Stomach (tissue), 4 donors: ENCODE data around the gene MYF5.

Experiments used
- CTCF ChIP-seq, 7 experiments: fragments of 450-650 bp in 4 of 7; fragments of 200-600 bp in 3 of 7; sonication (generic) in 3 of 7; IDR thresholded peaks; one replicate each; pipeline ENCODE4 v1.5.1; 2016 to 2019; ENCODE audit warnings: antibody characterized with exemption in 7 of 7, control low read depth in 2 of 7, mild to moderate bottlenecking in 1 of 7
- POLR2A ChIP-seq, 4 donors: fragments of 450-650 bp; IDR thresholded peaks; one replicate each; pipeline ENCODE4 v1.6.1; 2016; ENCODE audit warnings: antibody characterized with exemption in 4 of 4, control low read depth in 2 of 4, mild to moderate bottlenecking in 1 of 4, moderate library complexity in 1 of 4
- POLR2AphosphoS5 ChIP-seq, 3 donors: sonication (generic); formaldehyde crosslinking; IDR thresholded peaks; one replicate each; pipeline ENCODE4 v1.6.1; 2016; ENCODE audit warnings: antibody characterized with exemption in 3 of 3

- no peak for TF ChIP-seq POLR2AphosphoS5 (IDR thresholded peaks at IDR 0.05)
- peak in 5 of 7 experiments; percentile 28 to 56 (median 48) for TF ChIP-seq CTCF (IDR thresholded peaks at IDR 0.05)
- no peak for TF ChIP-seq POLR2A (IDR thresholded peaks at IDR 0.05)
Observed at GRCh38 chr12:80763874-80764273, 47.2 kb downstream of the MYF5 start.
